H1 (cell line): ENCODE data around the gene USH2A. TPM values are rescaled to one million over a fixed set of nuclear protein-coding genes. Genes with fewer than 3 reads are reported as not detected.
A peak's percentile ranks its signal among the peaks of the same experiment; 100 is the strongest.

ENCODE experiments used
- CTCF ChIA-PET: fragments of 300-600 bp; sonication (Branson Sonifier 250); formaldehyde crosslinking; loops from one replicate; lab custom pipeline; 2021; ENCODE audit not compliant: partially characterized antibody; lab: Charles Lee
- POLR2A ChIA-PET: fragments of 300-600 bp; sonication (Branson Sonifier 250); formaldehyde crosslinking; loops from one replicate; lab custom pipeline; 2021; ENCODE audit warnings: inconsistent platforms; ENCODE audit not compliant: partially characterized antibody; lab: Charles Lee
- DNase-seq, 2 experiments: peaks; one replicate each; pipeline versions ENCODE4 v3.0.0 to v3.0.0-alpha.2; 2010 to 2022; ENCODE audit warnings: low spot score in 2 of 2, low read depth in 1 of 2, mixed read lengths in 1 of 2
- FAIRE-seq: peaks from 2 replicates; lab custom pipeline; 2011; peaks lifted over from hg19 to GRCh38; lab: Jason Lieb, UNC
- H2AFZ ChIP-seq: 2 replicates; pipeline ENCODE4 v1.8.1; 2012; ENCODE audit warnings: low read length, inconsistent platforms
- H2AK5ac ChIP-seq: 2 replicates; pipeline ENCODE4 v1.6.1; 2013; ENCODE audit warnings: low read depth, low read length
- H2BK120ac ChIP-seq: replicated peaks from 2 replicates; pipeline ENCODE3; 2013; ENCODE audit warnings: low read depth, low read length, inconsistent platforms
- H2BK12ac ChIP-seq: 2 replicates; pipeline ENCODE4 v1.6.1; 2013; ENCODE audit warnings: low read depth, low read length
- H2BK15ac ChIP-seq: 2 replicates; pipeline ENCODE4 v1.6.1; 2013; ENCODE audit warnings: low read length
- H2BK20ac ChIP-seq: 2 replicates; pipeline ENCODE4 v1.6.1; 2013; ENCODE audit warnings: low read length
- H2BK5ac ChIP-seq: 2 replicates; pipeline ENCODE4 v1.6.1; 2013; ENCODE audit warnings: low read depth, low read length
- H3K14ac ChIP-seq: 2 replicates; pipeline ENCODE4 v1.6.1; 2013; ENCODE audit warnings: inconsistent platforms; ENCODE audit not compliant: insufficient read length
- H3K18ac ChIP-seq: 2 replicates; pipeline ENCODE4 v1.6.1; 2013; ENCODE audit warnings: low read length; ENCODE audit errors: extremely low read depth
- H3K23ac ChIP-seq: 2 replicates; pipeline ENCODE4 v1.6.1; 2013; ENCODE audit warnings: inconsistent platforms; ENCODE audit not compliant: insufficient read length
- H3K23me2 ChIP-seq: 2 replicates; pipeline ENCODE4 v1.6.1; 2013; ENCODE audit warnings: low read depth, low read length
- H3K27ac ChIP-seq: 2 replicates; pipeline ENCODE4 v1.6.1; 2011; ENCODE audit warnings: low read depth, low read length, inconsistent platforms
- H3K27me3 ChIP-seq, 4 experiments: replicated peaks in 1 of 4; 1 replicate in 1 of 4; 2 replicates in 3 of 4; pipeline versions ENCODE4 v1.6.1 to v1.8.1; 2011 to 2013; ENCODE audit warnings: low read length in 3 of 4, mild to moderate bottlenecking in 3 of 4, inconsistent platforms in 2 of 4, mixed read lengths in 2 of 4, moderate library complexity in 1 of 4; ENCODE audit not compliant: control insufficient read depth in 3 of 4, insufficient read depth in 3 of 4; ENCODE audit errors: extremely low read depth in 1 of 4
- H3K36me3 ChIP-seq, 4 experiments: 2 replicates each; pipeline versions ENCODE4 v1.6.1 to v1.8.1; 2011 to 2013; ENCODE audit warnings: mild to moderate bottlenecking in 4 of 4, low read length in 3 of 4, moderate library complexity in 2 of 4, control low read depth in 1 of 4, inconsistent platforms in 1 of 4; ENCODE audit not compliant: insufficient read depth in 4 of 4, control insufficient read depth in 2 of 4
- H3K4ac ChIP-seq: replicated peaks from 2 replicates; pipeline ENCODE3; 2013; ENCODE audit warnings: low read length, low read depth, mixed read lengths, inconsistent platforms; ENCODE audit not compliant: insufficient read length
- H3K4me1 ChIP-seq, 4 experiments: replicated peaks in 1 of 4; 1 replicate in 1 of 4; 2 replicates in 3 of 4; pipeline versions ENCODE4 v1.6.1 to v1.8.1; 2011 to 2013; ENCODE audit warnings: low read length in 3 of 4, inconsistent platforms in 2 of 4, mixed read lengths in 1 of 4; ENCODE audit not compliant: insufficient read depth in 4 of 4, control insufficient read depth in 3 of 4
- H3K4me2 ChIP-seq, 2 experiments: 2 replicates each; pipeline versions ENCODE4 v1.6.1 to v1.8.1; 2011 to 2013; ENCODE audit warnings: low read depth in 2 of 2, low read length in 2 of 2, control low read depth in 1 of 2, inconsistent platforms in 1 of 2, mild to moderate bottlenecking in 1 of 2; ENCODE audit not compliant: insufficient read depth in 1 of 2
- H3K4me3 ChIP-seq, 4 experiments: fragments of 200-600, 300-600 bp in 1 of 4; sonication (generic), shearing (Covaris generic), sonication (Bioruptor Twin) in 1 of 4; 2 replicates each; pipeline versions ENCODE4 v1.5.1 to v1.8.1; 2011 to 2016; ENCODE audit warnings: low read length in 4 of 4, low read depth in 3 of 4, control low read depth in 2 of 4, inconsistent platforms in 2 of 4, mild to moderate bottlenecking in 2 of 4, mixed read lengths in 1 of 4, moderate library complexity in 1 of 4; ENCODE audit not compliant: insufficient read depth in 2 of 4; ENCODE audit errors: extremely low read depth in 1 of 4
- H3K56ac ChIP-seq: replicated peaks from 2 replicates; pipeline ENCODE3; 2013; ENCODE audit warnings: low read depth, mild to moderate bottlenecking, mixed read lengths, low read length, inconsistent platforms; ENCODE audit not compliant: insufficient read length
- H3K79me1 ChIP-seq: 2 replicates; pipeline ENCODE4 v1.6.1; 2013; ENCODE audit warnings: low read depth, low read length, control low read depth
- H3K79me2 ChIP-seq, 2 experiments: 2 replicates each; pipeline versions ENCODE4 v1.6.1 to v1.8.1; 2012 to 2013; ENCODE audit warnings: low read length in 2 of 2, mild to moderate bottlenecking in 2 of 2, inconsistent platforms in 1 of 2; ENCODE audit not compliant: insufficient read depth in 2 of 2, control insufficient read depth in 1 of 2
- H3K9ac ChIP-seq, 4 experiments: replicated peaks in 1 of 4; 1 replicate in 1 of 4; 2 replicates in 3 of 4; pipeline versions ENCODE4 v1.6.1 to v1.8.1; 2011 to 2013; ENCODE audit warnings: low read depth in 3 of 4, low read length in 3 of 4, control low read depth in 2 of 4, mild to moderate bottlenecking in 2 of 4, moderate library complexity in 2 of 4, inconsistent platforms in 1 of 4; ENCODE audit errors: extremely low read depth in 1 of 4
- H3K9me3 ChIP-seq, 2 experiments: 2 replicates each; pipeline versions ENCODE4 v1.6.1 to v1.8.1; 2012 to 2013; ENCODE audit warnings: mild to moderate bottlenecking in 2 of 2, moderate library complexity in 2 of 2, control low read depth in 1 of 2, inconsistent platforms in 1 of 2, low read depth in 1 of 2, low read length in 1 of 2, mixed read lengths in 1 of 2; ENCODE audit not compliant: insufficient read depth in 2 of 2
- H4K20me1 ChIP-seq, 2 experiments: replicated peaks in 1 of 2; 2 replicates each; pipeline versions ENCODE3 to v1.8.1; 2011 to 2013; ENCODE audit warnings: inconsistent platforms in 2 of 2, low read length in 2 of 2, mild to moderate bottlenecking in 1 of 2; ENCODE audit not compliant: insufficient read depth in 2 of 2, control insufficient read depth in 1 of 2
- H4K5ac ChIP-seq: 2 replicates; pipeline ENCODE4 v1.6.1; 2013; ENCODE audit warnings: low read length, low read depth, mixed read lengths, inconsistent platforms; ENCODE audit not compliant: insufficient read length
- H4K8ac ChIP-seq: 2 replicates; pipeline ENCODE4 v1.8.0; 2013; ENCODE audit warnings: mild to moderate bottlenecking, moderate library complexity, low read length, inconsistent platforms; ENCODE audit not compliant: insufficient read depth; ENCODE audit errors: extremely low read depth
- H4K91ac ChIP-seq: replicated peaks from 2 replicates; pipeline ENCODE3; 2013; ENCODE audit warnings: low read length, mixed read lengths, inconsistent platforms; ENCODE audit not compliant: insufficient read length
- KDM5A ChIP-seq: fragments of 200-600 bp; IDR thresholded peaks from 2 replicates; pipeline ENCODE4 v1.7.1; 2012; ENCODE audit warnings: mild to moderate bottlenecking, low read length, inconsistent platforms, mixed read lengths
- RAD21 ChIP-seq, 2 experiments: IDR thresholded peaks in 1 of 2; conservative IDR thresholded peaks in 1 of 2; 2 replicates each; pipeline ENCODE4 v1.6.1; 2011; ENCODE audit warnings: low read depth in 2 of 2, low read length in 2 of 2, improper control_type of control experiment in 1 of 2, inconsistent platforms in 1 of 2, mild to moderate bottlenecking in 1 of 2, moderate library complexity in 1 of 2
- SIRT6 ChIP-seq: IDR thresholded peaks from one replicate; pipeline ENCODE4 v1.7.1; 2012; ENCODE audit warnings: low read length, inconsistent platforms
- polyA plus RNA-seq, 7 experiments: library from polyadenylated mRNA; depleted of rRNA in 3 of 7; stranded (reverse) in 5 of 7; unstranded in 2 of 7; fragments of >200 nt in 5 of 7; fragments of 200-250 nt in 2 of 7; gene quantifications; 1 replicate in 5 of 7; 2 replicates in 1 of 7; 4 replicates in 1 of 7; pipeline versions ENCODE4 v1.2.1 to v1.2.3, GENCODE V29; 2011 to 2013; ENCODE audit warnings: missing spikeins in 2 of 7, mixed read lengths in 2 of 7
- total RNA-seq: library from RNA; stranded (reverse); fragmentation: NEBNext Ultra II Directional; extraction: Animal tissue kit (Norgen Biotek cat#: 25700); gene quantifications from 2 replicates; pipeline ENCODE4 v1.2.1, GENCODE V29; 2021
- TF ChIP-seq, protein P1 (sequence below), 3 experiments: IDR thresholded peaks; 1 replicate in 2 of 3; 2 replicates in 1 of 3; pipeline versions ENCODE4 v1.5.1 to v1.6.1; 2011; ENCODE audit warnings: low read length in 3 of 3, mild to moderate bottlenecking in 3 of 3, inconsistent platforms in 2 of 3, low read depth in 1 of 3, moderate library complexity in 1 of 3; ENCODE audit not compliant: insufficient read depth in 1 of 3; ENCODE audit errors: control extremely low read depth in 1 of 3
- TF ChIP-seq, protein P2 (sequence below): IDR thresholded peaks from 2 replicates; pipeline ENCODE4 v1.6.1; 2012; ENCODE audit warnings: inconsistent platforms

The USH2A gene
- total and polyA plus RNA-seq, 2 of the 8 experiments (the other 6 are each of a cell fraction or from before 2014, with no cell fraction given), result 0.02 to 0.17 TPM

DNA sequence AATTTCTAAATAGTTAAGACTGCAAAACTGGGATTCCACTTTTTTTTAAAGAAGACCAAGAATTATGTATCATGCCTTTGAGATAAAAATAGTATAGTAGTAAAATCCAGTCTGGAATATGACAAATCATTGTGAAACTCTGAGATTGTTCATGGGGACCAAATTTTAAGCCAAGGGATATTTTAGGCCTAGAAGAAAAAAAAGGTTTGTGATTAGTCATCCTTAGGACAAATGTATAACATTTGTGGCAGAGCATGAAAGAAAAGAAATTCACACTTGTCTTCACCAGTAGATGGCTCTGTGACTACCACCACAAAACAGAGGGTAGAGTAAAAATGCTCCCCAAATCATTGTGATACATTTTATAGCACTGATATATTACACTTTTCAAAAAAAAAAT is 630.1 kb downstream of the USH2A start:
- Histone ChIP-seq H4K20me1 (no peaks in the 10 kb centered on the region), H3K9me3 (no peaks in the 10 kb centered on the region), H2AFZ (no peak overlapping the region), H3K79me2 (no peaks in the 10 kb centered on the region), H2BK15ac (no peak overlapping the region), H3K27me3 (no peaks in the 10 kb centered on the region), H3K56ac (no peak overlapping the region), H4K91ac (no peak overlapping the region), H2BK12ac (no peak overlapping the region), H3K18ac (no peak overlapping the region), H3K23ac (no peak overlapping the region), H4K8ac (no peak overlapping the region), H3K23me2 (no peaks in the 10 kb centered on the region), H2AK5ac (no peak overlapping the region), H3K27ac (no peak overlapping the region), H2BK20ac (no peak overlapping the region), H3K14ac (no peak overlapping the region), H3K36me3 (no peaks in the 10 kb centered on the region), H3K4ac (no peak overlapping the region), H2BK120ac (no peak overlapping the region), H3K9ac (no peak overlapping the region), H3K4me1 (no peaks in the 10 kb centered on the region), H3K79me1 (no peaks in the 10 kb centered on the region)
- ChIA-PET CTCF (no interaction called here), POLR2A (no interaction called here)
- no peak for DNase-seq
- FAIRE-seq, result peak; percentile 87
- TF ChIP-seq, protein P1, sequence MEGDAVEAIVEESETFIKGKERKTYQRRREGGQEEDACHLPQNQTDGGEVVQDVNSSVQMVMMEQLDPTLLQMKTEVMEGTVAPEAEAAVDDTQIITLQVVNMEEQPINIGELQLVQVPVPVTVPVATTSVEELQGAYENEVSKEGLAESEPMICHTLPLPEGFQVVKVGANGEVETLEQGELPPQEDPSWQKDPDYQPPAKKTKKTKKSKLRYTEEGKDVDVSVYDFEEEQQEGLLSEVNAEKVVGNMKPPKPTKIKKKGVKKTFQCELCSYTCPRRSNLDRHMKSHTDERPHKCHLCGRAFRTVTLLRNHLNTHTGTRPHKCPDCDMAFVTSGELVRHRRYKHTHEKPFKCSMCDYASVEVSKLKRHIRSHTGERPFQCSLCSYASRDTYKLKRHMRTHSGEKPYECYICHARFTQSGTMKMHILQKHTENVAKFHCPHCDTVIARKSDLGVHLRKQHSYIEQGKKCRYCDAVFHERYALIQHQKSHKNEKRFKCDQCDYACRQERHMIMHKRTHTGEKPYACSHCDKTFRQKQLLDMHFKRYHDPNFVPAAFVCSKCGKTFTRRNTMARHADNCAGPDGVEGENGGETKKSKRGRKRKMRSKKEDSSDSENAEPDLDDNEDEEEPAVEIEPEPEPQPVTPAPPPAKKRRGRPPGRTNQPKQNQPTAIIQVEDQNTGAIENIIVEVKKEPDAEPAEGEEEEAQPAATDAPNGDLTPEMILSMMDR (IDR thresholded peaks at IDR 0.05; ENCODE audit: control extremely low read depth in 1 of 3, insufficient read depth in 1 of 3, low read depth in 1 of 3, low read length in 3 of 3), result peak in 1 of 3 experiments; percentile 42; a peak in 2 of 4 replicates
- TF ChIP-seq SIRT6 (no peak), KDM5A (no peak), RAD21 (IDR thresholded peaks at IDR 0.05 in 1 of 2, conservative IDR thresholded peaks at IDR 0.05 in 1 of 2; ENCODE audit: low read depth in 2 of 2, low read length in 2 of 2) (peak; percentile 32 to 34; a peak in 2 of 4 replicates)
- TF ChIP-seq, protein P2, sequence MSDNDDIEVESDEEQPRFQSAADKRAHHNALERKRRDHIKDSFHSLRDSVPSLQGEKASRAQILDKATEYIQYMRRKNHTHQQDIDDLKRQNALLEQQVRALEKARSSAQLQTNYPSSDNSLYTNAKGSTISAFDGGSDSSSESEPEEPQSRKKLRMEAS, result no peak
- TF ChIP-seq, all 59 proteins: peak for 2
- Histone ChIP-seq H3K4me2 (no peak overlapping the region), H2BK5ac (no peak overlapping the region), H4K5ac (no peak overlapping the region), H3K4me3 (no peak overlapping the region)
